ENCODE results near the gene FREM2. TPM values are rescaled to one million over a fixed set of nuclear protein-coding genes. Genes with fewer than 3 reads are reported as not detected.

FREM2 gene
- total and polyA plus RNA-seq, 2 of the 13 experiments (the other 11 are each of a cell fraction or from before 2014, with no cell fraction given): not detected

DNA sequence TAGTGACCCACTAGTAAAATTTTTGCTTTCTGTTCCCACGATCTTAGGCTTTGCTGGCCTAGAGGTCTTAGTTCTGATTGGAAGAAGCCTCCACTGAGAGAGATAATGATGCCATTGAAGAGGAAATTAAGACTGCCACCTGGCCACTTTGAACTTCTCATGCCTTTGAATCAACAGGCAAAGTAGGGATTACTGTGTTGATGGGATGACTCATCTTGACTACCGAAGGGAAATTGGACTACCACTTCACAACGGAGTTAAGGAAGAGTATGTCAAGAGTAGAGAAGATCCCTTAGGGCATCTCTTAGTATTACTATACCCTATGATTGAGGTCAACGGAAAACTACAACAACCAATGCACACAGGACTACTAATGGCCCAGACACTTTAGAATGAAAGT, 12.7 kb upstream of the FREM2 start:
- no peaks in the 10 kb centered on the region for H3K36me3 ChIP-seq (replicated peaks in 1 of 2; ENCODE audit: control insufficient read depth in 1 of 2, insufficient read depth in 2 of 2, low read length in 2 of 2)
- POLR2A ChIA-PET: no interaction called here
- no TSS peak for BruUV-seq (replicated peaks)
- no peak overlapping the region for H3K9ac ChIP-seq (ENCODE audit: insufficient read depth, low read depth, low read length)
- H3K27me3 ChIP-seq (ENCODE audit: control insufficient read depth in 1 of 2, insufficient read depth in 2 of 2, low read length in 2 of 2): peaks cover 0 to 5% of the 10 kb centered on the region in 2 experiments; a peak in 1 of 5 replicates
- FAIRE-seq (no peak), ATAC-seq (no peak), DNase-seq (ENCODE audit: low spot score) (no peak)
- no peak overlapping the region for H2AFZ ChIP-seq (ENCODE audit: low read length)
- CTCF ChIA-PET (ENCODE audit: low intra/inter-chr PET ratio, low total read pairs): no interaction called here
- in situ Hi-C loops (cut with HindIII; ENCODE audit: extremely low pct_ligation_motif_present, low pct_unique_long_range_greater_than_20kb) (no loop called here), intact Hi-C loops (cut with micrococcal nuclease; ENCODE audit: unreplicated experiment) (no loop called here)
- no peak overlapping the region for H3K27ac ChIP-seq (ENCODE audit: extremely low read length, insufficient read depth, low read length)
- no peaks in the 10 kb centered on the region for H3K79me2 ChIP-seq (ENCODE audit: insufficient read depth, low read length)
- H4K20me1 ChIP-seq (ENCODE audit: insufficient read depth, low read length): no peaks in the 10 kb centered on the region
- no peak overlapping the region for H3K4me2 ChIP-seq (ENCODE audit: low read depth, low read length)
- no peaks in the 10 kb centered on the region for H3K9me3 ChIP-seq (ENCODE audit: low read length)
- TF ChIP-seq EHMT2 (IDR thresholded peaks at IDR 0.05; ENCODE audit: borderline replicate concordance, low read depth, low read length) (no peak), ZNF775 (CRISPR knock-in tag; IDR thresholded peaks at IDR 0.05; ENCODE audit: borderline replicate concordance) (no peak), CHCHD3 (CRISPR knock-in tag; IDR thresholded peaks at IDR 0.05) (no peak), ZNF816 (CRISPR knock-in tag; IDR thresholded peaks at IDR 0.05; ENCODE audit: borderline replicate concordance) (no peak), ZNF251 (CRISPR knock-in tag; IDR thresholded peaks at IDR 0.05) (no peak)
- TF ChIP-seq, protein P1, sequence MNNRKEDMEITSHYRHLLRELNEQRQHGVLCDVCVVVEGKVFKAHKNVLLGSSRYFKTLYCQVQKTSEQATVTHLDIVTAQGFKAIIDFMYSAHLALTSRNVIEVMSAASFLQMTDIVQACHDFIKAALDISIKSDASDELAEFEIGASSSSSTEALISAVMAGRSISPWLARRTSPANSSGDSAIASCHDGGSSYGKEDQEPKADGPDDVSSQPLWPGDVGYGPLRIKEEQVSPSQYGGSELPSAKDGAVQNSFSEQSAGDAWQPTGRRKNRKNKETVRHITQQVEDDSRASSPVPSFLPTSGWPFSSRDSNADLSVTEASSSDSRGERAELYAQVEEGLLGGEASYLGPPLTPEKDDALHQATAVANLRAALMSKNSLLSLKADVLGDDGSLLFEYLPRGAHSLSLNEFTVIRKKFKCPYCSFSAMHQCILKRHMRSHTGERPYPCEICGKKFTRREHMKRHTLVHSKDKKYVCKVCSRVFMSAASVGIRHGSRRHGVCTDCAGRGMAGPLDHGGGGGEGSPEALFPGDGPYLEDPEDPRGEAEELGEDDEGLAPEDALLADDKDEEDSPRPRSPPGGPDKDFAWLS (CRISPR knock-in tag; IDR thresholded peaks at IDR 0.05; ENCODE audit: borderline replicate concordance): no peak
- no peaks in the 10 kb centered on the region for H3K4me1 ChIP-seq (ENCODE audit: insufficient read depth, low read length)
- H3K4me3 ChIP-seq (replicated peaks in 1 of 3; ENCODE audit: insufficient read depth in 1 of 3, low read depth in 2 of 3, low read length in 3 of 3): no peak overlapping the region
- WGBS (ENCODE audit: low lambda C conversion rate): 2% methylated on average over 4 of the region's 4 CpGs

GRCh38 chr13:38680912-38681311, 6.0 kb upstream of the FREM2 start:
- peaks cover 0 to 18% of the 10 kb centered on the region in 2 experiments; a peak in 2 of 5 replicates for H3K27me3 ChIP-seq (ENCODE audit: control insufficient read depth in 1 of 2, insufficient read depth in 2 of 2, low read length in 2 of 2)
- H3K9me3 ChIP-seq (ENCODE audit: low read length): no peaks in the 10 kb centered on the region
- H3K4me2 ChIP-seq (ENCODE audit: low read depth, low read length): no peak overlapping the region
- no peak for DNase-seq (ENCODE audit: low spot score)
- ATAC-seq: no peak
- no peak overlapping the region for H2AFZ ChIP-seq (ENCODE audit: low read length)
- intact Hi-C loops (cut with micrococcal nuclease; ENCODE audit: unreplicated experiment) (no loop called here), in situ Hi-C loops (cut with HindIII; ENCODE audit: extremely low pct_ligation_motif_present, low pct_unique_long_range_greater_than_20kb) (no loop called here)
- no TSS peak for BruUV-seq (replicated peaks)
- FAIRE-seq: no peak
- H4K20me1 ChIP-seq (ENCODE audit: insufficient read depth, low read length): no peaks in the 10 kb centered on the region
- H3K4me3 ChIP-seq (replicated peaks in 1 of 3; ENCODE audit: insufficient read depth in 1 of 3, low read depth in 2 of 3, low read length in 3 of 3): no peak overlapping the region
- ChIA-PET POLR2A (no interaction called here), CTCF (ENCODE audit: low intra/inter-chr PET ratio, low total read pairs) (no interaction called here)
- H3K9ac ChIP-seq (ENCODE audit: insufficient read depth, low read depth, low read length): no peak overlapping the region
- H3K79me2 ChIP-seq (ENCODE audit: insufficient read depth, low read length): no peaks in the 10 kb centered on the region
- H3K27ac ChIP-seq (ENCODE audit: extremely low read length, insufficient read depth, low read length): no peak overlapping the region
- TF ChIP-seq GZF1 (CRISPR knock-in tag; IDR thresholded peaks at IDR 0.05): no peak
- no peak for TF ChIP-seq FOXA1 (IDR thresholded peaks at IDR 0.05)
- TF ChIP-seq FOXA1 (CRISPR knock-in tag; IDR thresholded peaks at IDR 0.05): no peak
- no peak for TF ChIP-seq SMAD9 (CRISPR knock-in tag; IDR thresholded peaks at IDR 0.05)
- no peak for TF ChIP-seq ZNF34 (CRISPR knock-in tag; IDR thresholded peaks at IDR 0.05; ENCODE audit: borderline replicate concordance)
- TF ChIP-seq ZMYM4 (CRISPR knock-in tag; IDR thresholded peaks at IDR 0.05): no peak
- TF ChIP-seq ZNF530 (CRISPR knock-in tag; IDR thresholded peaks at IDR 0.05; ENCODE audit: low read depth): no peak
- TF ChIP-seq HOXA3 (CRISPR knock-in tag; IDR thresholded peaks at IDR 0.05): no peak
- no peaks in the 10 kb centered on the region for H3K36me3 ChIP-seq (replicated peaks in 1 of 2; ENCODE audit: control insufficient read depth in 1 of 2, insufficient read depth in 2 of 2, low read length in 2 of 2)
- H3K4me1 ChIP-seq (ENCODE audit: insufficient read depth, low read length): no peaks in the 10 kb centered on the region
- 0% methylated on average over 1 of the region's 1 CpG for WGBS (ENCODE audit: low lambda C conversion rate)
